ENCODE results near the gene CSTF1. TPM values are rescaled to one million over a fixed set of nuclear protein-coding genes. Genes with fewer than 3 reads are reported as not detected.

Gene CSTF1
- total RNA-seq, 1 donor from 2014 or later = 16.8 TPM

GRCh38 chr20:56420940-56421688, 28.7 kb downstream of the CSTF1 start:
- DNase-seq (no peak), ATAC-seq (ENCODE audit: poor library complexity) (no peak)
- intact Hi-C loops (cut with DNase I) = no loop called here

GRCh38 chr20:56422076-56422823, 29.8 kb downstream of the CSTF1 start:
- ATAC-seq (ENCODE audit: poor library complexity) (no peak), DNase-seq (no peak)
- intact Hi-C loops (cut with DNase I) = no loop called here

DNA sequence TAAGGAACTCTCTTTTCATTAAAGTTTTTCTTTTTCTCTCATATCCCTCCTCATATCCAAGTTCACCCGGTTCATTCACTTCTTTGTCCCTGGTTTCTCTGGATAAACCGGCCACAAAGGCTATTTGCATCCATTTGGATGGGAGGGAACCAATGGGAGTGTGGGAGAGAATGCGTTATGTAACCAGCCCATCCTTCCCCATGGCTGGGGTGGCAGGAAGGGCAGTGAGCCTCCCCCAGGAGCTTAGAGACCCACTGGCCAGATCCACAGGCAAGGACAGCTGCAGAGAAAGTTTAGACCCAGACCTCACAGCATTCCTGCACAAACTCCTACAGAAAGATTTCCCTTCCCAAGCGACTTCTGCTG, 30.4 kb downstream of the CSTF1 start:
- DNase-seq (no peak), ATAC-seq (ENCODE audit: poor library complexity) (no peak)
- intact Hi-C loops (cut with DNase I) = no loop called here

GRCh38 chr20:56423211-56423610, 30.8 kb downstream of the CSTF1 start:
- no peak for ATAC-seq (ENCODE audit: poor library complexity)
- DNase-seq = no peak
- intact Hi-C loops (cut with DNase I) = no loop called here

DNA sequence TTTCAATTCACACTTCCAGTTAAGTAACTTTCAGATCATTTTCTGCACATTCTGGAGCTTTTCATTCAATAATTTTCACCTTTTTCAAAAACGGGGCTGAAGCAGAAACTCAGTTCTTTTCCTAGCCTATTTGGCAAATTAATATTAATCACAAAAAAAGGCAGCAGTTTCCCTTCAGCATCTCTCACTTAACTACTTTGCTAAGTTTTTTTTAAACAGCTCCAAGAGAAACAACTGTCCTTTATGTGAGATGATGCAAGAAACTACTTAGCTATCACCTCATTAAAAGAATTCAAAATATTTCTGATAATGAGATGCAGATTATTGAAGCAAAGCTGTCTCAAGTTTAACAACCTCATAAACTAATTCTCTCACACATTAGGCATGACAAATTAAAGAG, 31.4 kb downstream of the CSTF1 start:
- DNase-seq = no peak
- intact Hi-C loops (cut with DNase I) = no loop called here
- no peak for ATAC-seq (ENCODE audit: poor library complexity)

- no peak for ATAC-seq (ENCODE audit: poor library complexity)
- intact Hi-C loops (cut with DNase I) = no loop called here
- DNase-seq = no peak
Observed at GRCh38 chr20:56424931-56425330, 32.5 kb downstream of the CSTF1 start.

DNA sequence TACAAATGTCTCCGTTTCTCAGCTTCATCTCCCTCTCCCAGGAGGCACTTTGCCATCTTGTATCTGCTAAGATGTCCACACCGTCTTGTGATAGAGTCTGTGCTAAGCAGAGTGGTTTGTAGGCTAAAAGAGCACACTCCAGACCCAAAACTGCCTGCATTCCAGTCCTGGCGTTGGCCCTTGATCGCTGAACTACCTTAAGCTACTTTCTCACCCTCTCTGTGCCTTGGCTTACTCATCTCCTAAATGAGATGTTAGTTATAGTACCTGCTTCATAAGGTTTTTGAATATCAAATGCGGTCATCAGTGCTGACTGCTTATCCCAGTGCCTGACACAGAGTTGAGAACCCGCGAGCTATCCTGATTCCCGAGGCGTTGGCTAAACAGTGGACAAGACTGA, 33.6 kb downstream of the CSTF1 start:
- intact Hi-C loops (cut with DNase I) = no loop called here

GRCh38 chr20:56426926-56427325, 34.5 kb downstream of the CSTF1 start:
- ATAC-seq (ENCODE audit: poor library complexity) (no peak), DNase-seq (no peak)
- intact Hi-C loops (cut with DNase I) = no loop called here

More for the DNA sequence above, 33.6 kb downstream of the CSTF1 start:
- ATAC-seq (ENCODE audit: poor library complexity) (no peak), DNase-seq (no peak)

GRCh38 chr20:56427797-56428196, 35.4 kb downstream of the CSTF1 start:
- intact Hi-C loops (cut with DNase I) = no loop called here
- ATAC-seq (ENCODE audit: poor library complexity) = no peak
- DNase-seq = no peak

- no peak for ATAC-seq (ENCODE audit: poor library complexity)
- no peak for DNase-seq
- intact Hi-C loops (cut with DNase I) = no loop called here
Observed at GRCh38 chr20:56428410-56428809, 36.0 kb downstream of the CSTF1 start.

GRCh38 chr20:56428881-56429280, 36.4 kb downstream of the CSTF1 start:
- no peak for ATAC-seq (ENCODE audit: poor library complexity)
- DNase-seq = no peak
- intact Hi-C loops (cut with DNase I) = no loop called here

GRCh38 chr20:56429502-56429901, 37.1 kb downstream of the CSTF1 start:
- ATAC-seq (ENCODE audit: poor library complexity) (no peak), DNase-seq (no peak)
- intact Hi-C loops (cut with DNase I) = no loop called here

DNA sequence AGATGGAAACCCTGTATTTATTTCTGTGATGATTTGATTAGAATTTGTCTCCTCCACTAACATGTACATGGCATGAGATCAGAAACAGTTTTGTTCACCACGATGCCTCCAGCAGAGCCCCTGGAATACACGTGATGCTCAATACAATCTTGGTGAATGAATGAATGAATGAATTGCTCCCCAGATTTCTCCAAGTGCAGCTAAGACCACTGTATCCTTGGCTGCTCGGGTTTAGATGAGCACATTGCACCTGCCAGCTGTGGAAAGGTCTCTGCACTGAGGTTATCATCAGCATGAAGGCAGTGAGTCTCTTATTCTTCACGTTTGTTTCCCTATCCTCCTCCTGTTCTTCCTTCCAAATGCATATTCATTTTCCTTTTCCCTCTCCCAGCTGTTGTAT, 37.5 kb downstream of the CSTF1 start:
- ATAC-seq (ENCODE audit: poor library complexity) = no peak
- intact Hi-C loops (cut with DNase I) = no loop called here
- no peak for DNase-seq

GRCh38 chr20:56430461-56430860, 38.0 kb downstream of the CSTF1 start:
- intact Hi-C loops (cut with DNase I) = no loop called here
- DNase-seq (no peak), ATAC-seq (ENCODE audit: poor library complexity) (no peak)

DNA sequence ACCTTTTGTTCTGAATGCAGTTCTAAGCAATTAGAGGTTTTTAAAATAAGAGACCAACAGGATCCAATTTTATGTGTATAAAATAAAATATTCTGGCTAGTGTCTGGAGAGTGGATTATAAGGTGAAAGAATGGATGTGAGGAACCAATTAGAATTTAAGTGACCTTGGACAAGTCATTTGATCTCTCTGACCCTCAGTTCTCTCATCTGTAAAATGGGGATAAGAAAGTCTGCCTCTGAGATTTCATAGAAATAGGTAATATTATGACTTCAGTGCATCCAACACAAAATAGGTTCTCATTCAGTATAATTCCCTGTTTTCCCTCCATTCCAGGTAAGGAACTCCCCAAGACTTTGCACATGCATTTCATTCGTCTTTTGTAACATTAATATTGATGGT, 38.5 kb downstream of the CSTF1 start:
- intact Hi-C loops (cut with DNase I) = no loop called here

GRCh38 chr20:56431471-56431870, 39.0 kb downstream of the CSTF1 start:
- intact Hi-C loops (cut with DNase I) = no loop called here
- no peak for ATAC-seq (ENCODE audit: poor library complexity)

More for the DNA sequence above, 38.5 kb downstream of the CSTF1 start:
- DNase-seq (no peak), ATAC-seq (ENCODE audit: poor library complexity) (no peak)

GRCh38 chr20:56433221-56433879, 40.9 kb downstream of the CSTF1 start:
- intact Hi-C loops (cut with DNase I) = no loop called here
- DNase-seq = no peak
- no peak for ATAC-seq (ENCODE audit: poor library complexity)

More at GRCh38 chr20:56431471-56431870, 39.0 kb downstream of the CSTF1 start:
- DNase-seq = no peak

DNA sequence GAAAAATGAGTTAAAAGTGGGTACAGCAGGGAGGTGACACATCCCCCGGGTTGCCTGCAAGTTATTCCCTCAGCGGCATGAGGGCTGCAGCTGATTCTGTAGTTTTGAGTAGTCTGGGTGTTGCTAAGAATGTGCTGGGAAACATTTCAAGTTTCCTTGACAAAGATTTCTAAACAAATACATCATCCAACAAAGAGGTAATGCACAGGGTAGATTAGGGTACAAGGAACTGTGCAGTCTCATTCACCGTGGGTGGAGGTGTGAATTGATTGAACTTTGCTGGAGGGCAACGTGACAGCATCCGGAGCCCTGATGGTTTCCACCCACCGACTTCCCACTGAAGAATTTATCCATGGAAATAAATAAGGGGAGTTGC, 41.4 kb downstream of the CSTF1 start:
- intact Hi-C loops (cut with DNase I) = no loop called here
- ATAC-seq (ENCODE audit: poor library complexity) (no peak), DNase-seq (no peak)

DNA sequence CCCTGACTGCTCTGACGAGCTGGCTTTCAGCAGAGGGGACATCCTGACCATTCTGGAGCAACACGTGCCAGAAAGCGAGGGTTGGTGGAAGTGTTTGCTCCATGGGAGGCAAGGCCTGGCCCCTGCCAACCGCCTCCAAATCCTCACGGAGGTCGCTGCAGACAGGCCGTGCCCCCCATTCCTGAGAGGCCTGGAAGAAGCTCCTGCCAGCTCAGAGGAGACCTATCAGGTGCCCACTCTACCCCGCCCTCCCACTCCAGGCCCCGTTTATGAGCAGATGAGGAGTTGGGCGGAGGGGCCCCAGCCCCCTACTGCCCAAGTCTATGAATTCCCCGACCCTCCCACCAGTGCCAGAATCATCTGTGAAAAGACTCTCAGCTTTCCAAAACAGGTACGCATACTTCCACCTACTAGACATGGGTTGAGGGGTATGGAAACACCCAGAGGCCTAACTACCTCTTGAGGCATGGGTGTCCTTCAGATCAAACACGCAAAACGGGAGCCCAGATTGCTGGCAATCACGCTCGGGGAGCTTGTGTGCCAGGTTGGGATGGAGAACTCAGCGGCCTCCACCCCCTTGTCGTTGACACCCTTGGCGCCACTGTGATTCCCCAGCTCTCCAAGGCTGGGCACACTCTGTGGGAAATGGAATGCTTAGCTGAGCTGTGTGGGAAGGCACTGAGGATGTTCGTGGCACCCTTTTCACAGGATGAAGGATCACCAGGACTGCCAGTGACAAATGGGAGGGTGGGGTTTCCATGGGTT, 44.9 kb downstream of the CSTF1 start:
- ATAC-seq (ENCODE audit: poor library complexity) = no peak
- intact Hi-C loops (cut with DNase I) = no loop called here
- DNase-seq = no peak

All from Right ventricle myocardium superior (tissue), 1 donor.